Nephron (organoid): ENCODE data around the gene WNT7A.
A peak's percentile ranks its signal among the peaks of the same experiment; 100 is the strongest.

Source experiments
- H3K27ac Mint-ChIP-seq, 3 experiments: 2 replicates each; pipeline ENCODE4 v1.8.0; 2020; ENCODE audit warnings: mixed read lengths in 3 of 3, mild to moderate bottlenecking in 2 of 3, moderate library complexity in 1 of 3
- H3K27me3 Mint-ChIP-seq: 2 replicates; pipeline ENCODE4 v1.8.0; 2021; ENCODE audit warnings: low read depth, mild to moderate bottlenecking, moderate library complexity, mixed read lengths
- H3K36me3 Mint-ChIP-seq: 2 replicates; pipeline ENCODE4 v1.8.0; 2020; ENCODE audit warnings: low read depth, mixed read lengths
- H3K4me1 Mint-ChIP-seq: 2 replicates; pipeline ENCODE4 v1.8.0; 2020; ENCODE audit warnings: mixed read lengths
- H3K4me3 Mint-ChIP-seq, 3 experiments: 2 replicates each; pipeline ENCODE4 v1.8.0; 2020; ENCODE audit warnings: mild to moderate bottlenecking in 3 of 3, mixed read lengths in 3 of 3, moderate library complexity in 2 of 3
- H3K9me3 Mint-ChIP-seq: 2 replicates; pipeline ENCODE4 v1.8.0; 2020; ENCODE audit warnings: mixed read lengths
- TF ChIP-seq, protein P1 (sequence below), 3 experiments: fragments of 200-600 bp; sonication (generic); IDR thresholded peaks; one replicate each; pipeline ENCODE4 v1.5.0; 2021; ENCODE audit warnings: antibody characterized with exemption in 3 of 3; ENCODE audit not compliant: unreplicated experiment in 3 of 3

Gene WNT7A

DNA sequence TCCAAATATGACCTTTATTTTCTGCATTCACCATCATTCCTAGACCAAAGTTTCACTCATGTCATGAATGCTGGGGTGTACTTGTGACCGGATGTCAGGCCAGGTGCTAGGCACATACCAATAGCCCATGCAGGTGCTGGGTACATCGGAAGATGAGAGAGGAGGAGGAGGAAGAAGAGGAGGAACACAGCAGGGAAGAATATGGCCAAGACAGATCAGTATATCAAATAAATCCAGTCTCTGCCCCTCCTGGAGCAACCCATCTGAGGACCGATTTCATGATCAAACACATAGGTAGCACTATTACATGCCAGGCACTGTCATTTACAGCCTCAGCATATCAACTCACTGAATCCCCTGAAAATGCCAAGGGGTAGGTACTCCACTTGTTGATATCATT is 3.0 kb upstream of the WNT7A start:
- Mint-ChIP-seq H3K27me3 (peaks cover 92% of the 10 kb centered on the region), H3K27ac (no peak overlapping the region), H3K4me1 (no peaks in the 10 kb centered on the region), H3K4me3 (no peak overlapping the region), H3K36me3 (no peaks in the 10 kb centered on the region), H3K9me3 (no peaks in the 10 kb centered on the region)
- TF ChIP-seq, protein P1, sequence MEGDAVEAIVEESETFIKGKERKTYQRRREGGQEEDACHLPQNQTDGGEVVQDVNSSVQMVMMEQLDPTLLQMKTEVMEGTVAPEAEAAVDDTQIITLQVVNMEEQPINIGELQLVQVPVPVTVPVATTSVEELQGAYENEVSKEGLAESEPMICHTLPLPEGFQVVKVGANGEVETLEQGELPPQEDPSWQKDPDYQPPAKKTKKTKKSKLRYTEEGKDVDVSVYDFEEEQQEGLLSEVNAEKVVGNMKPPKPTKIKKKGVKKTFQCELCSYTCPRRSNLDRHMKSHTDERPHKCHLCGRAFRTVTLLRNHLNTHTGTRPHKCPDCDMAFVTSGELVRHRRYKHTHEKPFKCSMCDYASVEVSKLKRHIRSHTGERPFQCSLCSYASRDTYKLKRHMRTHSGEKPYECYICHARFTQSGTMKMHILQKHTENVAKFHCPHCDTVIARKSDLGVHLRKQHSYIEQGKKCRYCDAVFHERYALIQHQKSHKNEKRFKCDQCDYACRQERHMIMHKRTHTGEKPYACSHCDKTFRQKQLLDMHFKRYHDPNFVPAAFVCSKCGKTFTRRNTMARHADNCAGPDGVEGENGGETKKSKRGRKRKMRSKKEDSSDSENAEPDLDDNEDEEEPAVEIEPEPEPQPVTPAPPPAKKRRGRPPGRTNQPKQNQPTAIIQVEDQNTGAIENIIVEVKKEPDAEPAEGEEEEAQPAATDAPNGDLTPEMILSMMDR (IDR thresholded peaks at IDR 0.05; ENCODE audit: unreplicated experiment in 3 of 3), result no peak

GRCh38 chr3:13881536-13882410 is 1.9 kb upstream of the WNT7A start:
- no peaks in the 10 kb centered on the region for H3K4me1 Mint-ChIP-seq
- H3K27ac Mint-ChIP-seq, result no peak overlapping the region
- H3K9me3 Mint-ChIP-seq, result no peaks in the 10 kb centered on the region
- H3K36me3 Mint-ChIP-seq, result no peaks in the 10 kb centered on the region
- H3K4me3 Mint-ChIP-seq, result no peak overlapping the region
- H3K27me3 Mint-ChIP-seq, result peaks cover 92% of the 10 kb centered on the region
- TF ChIP-seq, protein P1 (IDR thresholded peaks at IDR 0.05; ENCODE audit: unreplicated experiment in 3 of 3), result no peak

DNA sequence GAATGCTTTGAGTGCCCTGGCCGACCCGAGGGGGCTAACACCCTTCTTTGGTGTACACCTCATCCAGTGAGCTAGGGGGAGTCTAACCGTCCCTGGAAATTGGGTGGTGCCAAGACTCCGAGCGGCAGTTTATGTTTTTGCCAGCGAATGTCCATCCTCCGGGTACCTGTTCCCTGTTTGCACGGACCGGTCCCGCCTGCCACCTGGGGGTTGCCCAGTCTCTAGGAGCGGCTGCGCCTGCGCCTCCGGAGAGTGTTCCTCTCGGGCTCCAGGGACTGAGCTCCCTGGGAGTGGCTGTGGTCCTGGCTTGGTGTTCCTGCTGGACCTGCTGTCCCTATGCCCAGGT is 913 bp upstream of the WNT7A start:
- Mint-ChIP-seq H3K36me3 (no peaks in the 10 kb centered on the region), H3K4me3 (no peak overlapping the region), H3K4me1 (no peaks in the 10 kb centered on the region), H3K27ac (no peak overlapping the region), H3K9me3 (no peaks in the 10 kb centered on the region), H3K27me3 (peaks cover 94% of the 10 kb centered on the region)
- TF ChIP-seq, protein P1 (IDR thresholded peaks at IDR 0.05; ENCODE audit: unreplicated experiment in 3 of 3), result peak in 1 of 3 experiments; percentile 0

DNA sequence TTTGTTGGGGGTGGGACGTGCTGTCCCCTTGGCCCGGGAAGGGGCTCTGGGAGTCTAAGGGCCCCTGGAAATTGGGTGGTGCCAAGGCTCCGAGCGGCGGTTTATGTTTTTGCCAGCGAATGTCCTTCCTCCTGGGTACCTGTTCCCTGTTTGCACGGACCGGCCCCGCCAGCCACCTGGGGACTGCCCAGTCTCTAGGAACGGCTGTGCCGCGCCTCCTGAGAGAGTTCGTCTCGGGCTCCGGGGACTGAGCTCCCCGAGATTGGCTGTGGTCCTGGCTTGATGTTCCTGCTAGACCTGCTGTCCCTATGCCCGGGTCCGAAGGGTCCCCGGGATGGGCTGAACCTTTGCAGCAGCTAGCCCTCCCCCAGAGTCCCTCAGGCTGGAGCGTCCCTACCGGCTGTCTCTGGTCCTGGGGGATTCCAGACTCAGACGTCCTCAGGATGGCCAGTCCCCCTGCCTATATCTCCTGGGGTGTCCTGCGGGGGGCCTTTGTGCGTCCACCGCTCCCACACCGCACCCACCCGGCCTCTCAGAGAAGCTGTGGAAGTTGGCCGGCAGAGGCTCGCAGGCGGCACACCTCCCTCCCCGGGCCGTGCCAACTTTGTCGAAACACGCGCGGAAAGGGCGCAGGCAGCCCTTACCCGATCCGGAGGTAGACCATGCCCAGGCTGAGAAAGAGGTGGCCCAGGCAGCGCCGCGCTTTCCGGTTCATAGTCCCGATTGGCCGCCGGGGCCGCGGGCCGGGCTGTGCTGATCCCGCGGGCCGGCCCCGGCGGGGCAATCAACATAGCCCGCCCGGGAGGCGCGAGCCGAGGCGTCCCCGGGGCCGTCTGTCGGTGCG is 547 bp downstream of the WNT7A start:
- Mint-ChIP-seq H3K4me1 (no peaks in the 10 kb centered on the region), H3K27me3 (peaks cover 94% of the 10 kb centered on the region), H3K36me3 (no peaks in the 10 kb centered on the region), H3K4me3 (peak overlapping the region; percentile 6 to 65 (median 17)), H3K27ac (no peak overlapping the region), H3K9me3 (no peaks in the 10 kb centered on the region)
- TF ChIP-seq, protein P1 (IDR thresholded peaks at IDR 0.05; ENCODE audit: unreplicated experiment in 3 of 3), result no peak

DNA sequence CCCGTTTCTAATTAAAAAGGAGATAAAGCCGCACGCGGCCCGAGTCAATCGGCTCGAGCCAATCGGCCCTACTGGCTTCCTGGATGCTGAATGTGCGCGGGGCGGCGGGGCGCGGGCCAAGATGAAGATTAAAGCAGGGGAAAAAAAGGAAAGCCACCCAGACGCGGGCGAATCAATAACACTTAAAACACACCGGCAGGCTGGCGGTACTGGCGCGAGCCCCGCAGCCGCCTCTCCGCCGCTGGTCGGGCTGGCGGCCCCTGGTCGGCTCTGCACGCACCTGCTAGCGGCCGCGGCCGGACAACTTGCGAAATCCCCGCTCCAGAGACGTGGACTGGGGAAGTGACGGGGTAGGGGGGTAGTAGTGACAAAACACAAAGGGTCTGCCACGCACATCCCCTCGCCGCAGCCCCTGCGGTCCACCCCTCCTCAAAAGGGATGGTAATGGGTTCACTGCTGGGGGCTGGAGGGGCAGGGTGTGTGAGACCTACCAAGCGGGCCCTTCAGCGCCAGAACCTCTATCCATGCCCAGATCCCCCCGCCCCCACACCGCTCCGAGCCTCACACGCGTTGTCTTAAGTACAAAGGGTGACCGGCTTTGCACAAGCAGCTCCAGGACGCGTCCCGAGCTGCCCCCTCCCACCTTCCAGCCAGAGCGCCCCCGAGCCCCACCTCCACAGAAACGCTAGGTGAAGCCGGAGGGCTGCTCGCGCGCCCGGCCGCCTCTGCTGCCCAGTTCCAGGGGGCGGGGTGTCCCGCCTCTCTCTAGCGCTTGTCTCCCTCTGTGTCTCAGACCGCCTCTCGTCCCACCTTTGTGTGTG is 1.4 kb downstream of the WNT7A start:
- Mint-ChIP-seq H3K27me3 (peaks cover 94% of the 10 kb centered on the region), H3K4me3 (peak overlapping the region; percentile 48 to 68 (median 66)), H3K4me1 (no peaks in the 10 kb centered on the region), H3K27ac (no peak overlapping the region), H3K36me3 (no peaks in the 10 kb centered on the region), H3K9me3 (no peaks in the 10 kb centered on the region)
- TF ChIP-seq, protein P1 (IDR thresholded peaks at IDR 0.05; ENCODE audit: unreplicated experiment in 3 of 3), result no peak
